KMS-11 (cell line): ENCODE data around the gene ZBED5.

ENCODE experiments used
- H2AFZ ChIP-seq: fragments of 200-600 bp; sonication (generic); 2 replicates; pipeline ENCODE4 v1.6.1; 2016; ENCODE audit warnings: antibody characterized with exemption, mixed run types, low read depth
- H3K27ac ChIP-seq: fragments of 200-600 bp; sonication (generic); 2 replicates; pipeline ENCODE4 v1.6.1; 2016; ENCODE audit warnings: mild to moderate bottlenecking, mixed run types
- H3K27me3 ChIP-seq: fragments of 200-600 bp; sonication (generic); 2 replicates; pipeline ENCODE4 v1.6.1; 2017; ENCODE audit warnings: mild to moderate bottlenecking, low read depth, mixed run types, moderate library complexity; ENCODE audit not compliant: insufficient read depth
- H3K36me3 ChIP-seq: fragments of 200-600 bp; sonication (generic); 2 replicates; pipeline ENCODE4 v1.6.1; 2017; ENCODE audit warnings: mild to moderate bottlenecking, mixed run types; ENCODE audit not compliant: insufficient read depth
- H3K4me1 ChIP-seq: fragments of 200-600 bp; sonication (generic); 2 replicates; pipeline ENCODE4 v1.6.1; 2016; ENCODE audit warnings: mild to moderate bottlenecking, low read depth, mixed run types; ENCODE audit not compliant: poor library complexity, severe bottlenecking
- H3K4me2 ChIP-seq: fragments of 200-600 bp; sonication (generic); 2 replicates; pipeline ENCODE4 v1.7.0; 2016; ENCODE audit warnings: mild to moderate bottlenecking, mixed run types
- H3K4me3 ChIP-seq: fragments of 200-600 bp; sonication (generic); IDR thresholded peaks from 2 replicates; pipeline ENCODE4 v1.6.1; 2017; ENCODE audit warnings: low read depth, low read length, mixed read lengths; ENCODE audit not compliant: insufficient read depth
- H3K79me2 ChIP-seq: fragments of 200-600 bp; sonication (generic); 2 replicates; pipeline ENCODE4 v1.6.1; 2016; ENCODE audit warnings: low read depth, mixed run types; ENCODE audit not compliant: insufficient read depth
- H3K9ac ChIP-seq: fragments of 200-600 bp; sonication (generic); 2 replicates; pipeline ENCODE4 v1.6.1; 2016; ENCODE audit warnings: mild to moderate bottlenecking, mixed run types
- H4K20me1 ChIP-seq: fragments of 200-600 bp; sonication (generic); 2 replicates; pipeline ENCODE4 v1.6.1; 2016; ENCODE audit warnings: mild to moderate bottlenecking, mixed run types; ENCODE audit not compliant: insufficient read depth
- TF ChIP-seq, protein P1 (sequence below): fragments of 200-600 bp; sonication (generic); conservative IDR thresholded peaks from 2 replicates; pipeline ENCODE4 v1.6.1; 2017; ENCODE audit warnings: low read depth, mild to moderate bottlenecking, antibody characterized with exemption, low read length, moderate library complexity, mixed read lengths

Gene ZBED5

DNA sequence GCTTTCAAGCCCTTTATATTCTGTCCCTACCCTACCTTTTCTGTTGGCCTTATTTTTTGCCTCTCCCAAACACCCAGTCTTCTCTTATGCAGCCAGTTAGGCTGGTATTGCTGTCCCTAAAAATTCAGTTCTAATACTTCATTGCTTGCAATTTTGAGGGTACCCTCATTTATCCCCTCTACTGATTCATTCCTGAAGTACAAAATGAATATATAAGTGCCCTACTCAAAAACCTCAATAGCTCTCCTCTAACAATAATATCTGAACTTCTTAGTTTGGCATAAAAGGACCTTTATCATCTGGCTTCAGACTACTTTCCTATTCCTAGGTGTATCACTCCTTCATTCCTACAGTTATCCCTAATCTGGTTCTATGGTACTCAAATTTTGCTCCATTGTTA, 43.9 kb downstream of the ZBED5 start:
- H3K4me1 ChIP-seq, result peaks cover 11% of the 10 kb centered on the region
- no peak overlapping the region for H3K4me3 ChIP-seq
- no peak overlapping the region for H3K4me2 ChIP-seq
- TF ChIP-seq, protein P1, sequence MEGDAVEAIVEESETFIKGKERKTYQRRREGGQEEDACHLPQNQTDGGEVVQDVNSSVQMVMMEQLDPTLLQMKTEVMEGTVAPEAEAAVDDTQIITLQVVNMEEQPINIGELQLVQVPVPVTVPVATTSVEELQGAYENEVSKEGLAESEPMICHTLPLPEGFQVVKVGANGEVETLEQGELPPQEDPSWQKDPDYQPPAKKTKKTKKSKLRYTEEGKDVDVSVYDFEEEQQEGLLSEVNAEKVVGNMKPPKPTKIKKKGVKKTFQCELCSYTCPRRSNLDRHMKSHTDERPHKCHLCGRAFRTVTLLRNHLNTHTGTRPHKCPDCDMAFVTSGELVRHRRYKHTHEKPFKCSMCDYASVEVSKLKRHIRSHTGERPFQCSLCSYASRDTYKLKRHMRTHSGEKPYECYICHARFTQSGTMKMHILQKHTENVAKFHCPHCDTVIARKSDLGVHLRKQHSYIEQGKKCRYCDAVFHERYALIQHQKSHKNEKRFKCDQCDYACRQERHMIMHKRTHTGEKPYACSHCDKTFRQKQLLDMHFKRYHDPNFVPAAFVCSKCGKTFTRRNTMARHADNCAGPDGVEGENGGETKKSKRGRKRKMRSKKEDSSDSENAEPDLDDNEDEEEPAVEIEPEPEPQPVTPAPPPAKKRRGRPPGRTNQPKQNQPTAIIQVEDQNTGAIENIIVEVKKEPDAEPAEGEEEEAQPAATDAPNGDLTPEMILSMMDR, result no peak
- no peak overlapping the region for H3K9ac ChIP-seq
- no peaks in the 10 kb centered on the region for H3K79me2 ChIP-seq
- no peak overlapping the region for H2AFZ ChIP-seq
- H3K36me3 ChIP-seq, result no peaks in the 10 kb centered on the region
- no peaks in the 10 kb centered on the region for H3K27me3 ChIP-seq
- no peak overlapping the region for H3K27ac ChIP-seq
- no peaks in the 10 kb centered on the region for H4K20me1 ChIP-seq

DNA sequence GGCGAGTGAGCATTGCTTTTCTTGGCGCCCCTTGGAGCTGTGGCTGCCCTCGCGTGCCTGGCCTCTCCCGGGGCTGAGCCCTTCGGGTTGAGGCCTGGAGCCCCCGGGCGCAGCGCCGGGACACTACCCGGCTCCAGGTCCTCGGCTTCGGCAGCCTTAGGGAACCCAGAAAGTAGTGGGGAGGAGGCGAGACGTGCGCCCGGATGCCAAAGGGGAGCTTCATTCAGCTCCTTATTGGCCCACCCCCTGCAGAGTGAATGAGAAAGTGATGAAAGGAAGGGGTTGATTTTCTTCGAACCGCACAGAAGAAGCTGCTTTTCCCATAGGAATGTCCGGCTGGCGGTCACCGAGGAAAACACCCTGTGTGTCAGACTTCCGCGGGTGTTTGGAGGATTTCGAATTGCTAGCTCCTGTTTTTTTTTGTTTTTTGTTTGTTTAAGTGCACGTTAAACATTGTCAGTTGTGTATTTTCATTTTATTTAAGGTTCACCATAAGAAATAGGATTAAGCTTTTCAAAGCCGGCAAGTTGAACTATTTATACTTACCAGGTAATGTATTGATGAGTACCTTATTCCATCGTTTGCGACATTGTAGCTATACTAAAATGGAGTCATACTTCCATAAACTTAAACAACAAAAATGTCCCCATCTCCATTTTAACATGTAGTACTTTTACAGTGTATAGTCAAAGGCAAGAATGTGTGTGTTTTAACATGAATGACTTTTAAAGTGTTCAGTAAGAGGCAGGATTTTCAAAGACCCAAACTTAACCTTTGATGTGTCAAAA, 48.3 kb downstream of the ZBED5 start:
- Histone ChIP-seq H3K27me3 (no peaks in the 10 kb centered on the region), H3K4me2 (peak overlapping the region; percentile 92), H2AFZ (peak overlapping the region; percentile 95), H3K4me3 (no peak overlapping the region), H3K9ac (peak overlapping the region; percentile 99), H3K4me1 (peaks cover 27% of the 10 kb centered on the region), H3K27ac (peak overlapping the region; percentile 97), H4K20me1 (peaks cover 3% of the 10 kb centered on the region; the same call in 1 of the 2 replicates), H3K36me3 (peaks cover 25% of the 10 kb centered on the region; the same call in 1 of the 2 replicates), H3K79me2 (peaks cover 37% of the 10 kb centered on the region)
- TF ChIP-seq, protein P1, result no peak

DNA sequence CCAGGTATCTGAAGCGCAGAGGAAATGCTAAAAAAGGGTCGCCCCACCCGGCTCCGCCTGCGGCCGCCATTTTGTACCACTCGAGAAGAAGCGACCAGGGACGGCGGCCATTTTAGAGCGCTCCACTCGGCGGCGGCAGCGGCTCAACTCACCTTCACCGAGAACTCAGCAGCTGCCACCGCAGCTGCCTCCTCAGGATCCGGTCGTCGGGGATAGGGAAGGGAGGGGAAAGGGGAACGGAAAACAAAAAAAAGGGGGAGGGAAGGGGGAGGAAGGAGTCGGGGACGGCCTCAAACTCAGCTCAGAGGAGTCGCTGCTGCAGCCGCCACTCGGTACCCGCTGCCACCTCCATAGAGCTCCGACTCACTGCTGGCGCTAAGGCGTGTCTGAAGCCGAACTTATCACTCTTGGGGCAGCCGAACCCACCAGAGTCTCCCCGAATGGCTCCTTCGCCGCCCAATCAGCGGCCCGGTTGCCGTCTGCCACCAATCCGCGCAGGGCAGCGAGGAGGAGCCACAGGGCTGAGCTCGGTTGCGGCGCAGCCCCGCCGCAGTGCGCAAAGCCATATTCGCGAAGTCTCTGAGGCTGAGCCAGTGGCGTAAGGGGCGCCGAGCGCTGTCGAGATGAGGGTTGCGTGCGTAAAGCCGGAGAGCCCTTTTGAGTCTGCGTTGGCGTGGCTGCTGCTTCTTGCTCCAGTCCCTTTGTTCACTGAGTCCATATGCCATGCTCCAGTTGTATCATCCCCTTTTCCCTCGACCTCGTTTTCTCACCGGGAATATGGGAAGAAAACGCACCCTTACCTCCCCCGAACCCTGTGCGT, 49.1 kb downstream of the ZBED5 start, which contains the start of gene EIF4G2:
EIF4G2 (minus strand) TSS at position 374 of the 820 bp plus-strand sequence.
- peak within 1 kb of the TSS; percentile 97 for H3K27ac ChIP-seq
- H3K4me2 ChIP-seq, result peak within 1 kb of the TSS; percentile 92
- peaks cover 3% of the 10 kb centered on the region; the same call in 1 of the 2 replicates for H4K20me1 ChIP-seq
- H3K36me3 ChIP-seq, result peaks cover 33% of the 10 kb centered on the region; the same call in 1 of the 2 replicates
- H3K27me3 ChIP-seq, result no peaks in the 10 kb centered on the region
- H3K79me2 ChIP-seq, result peaks cover 45% of the 10 kb centered on the region
- H3K4me1 ChIP-seq, result peaks cover 29% of the 10 kb centered on the region
- H3K4me3 ChIP-seq, result peak within 1 kb of the TSS; percentile 48
- peak within 1 kb of the TSS; percentile 99 for H3K9ac ChIP-seq
- peak within 1 kb of the TSS; percentile 95 for H2AFZ ChIP-seq
- TF ChIP-seq, protein P1, result no peak

DNA sequence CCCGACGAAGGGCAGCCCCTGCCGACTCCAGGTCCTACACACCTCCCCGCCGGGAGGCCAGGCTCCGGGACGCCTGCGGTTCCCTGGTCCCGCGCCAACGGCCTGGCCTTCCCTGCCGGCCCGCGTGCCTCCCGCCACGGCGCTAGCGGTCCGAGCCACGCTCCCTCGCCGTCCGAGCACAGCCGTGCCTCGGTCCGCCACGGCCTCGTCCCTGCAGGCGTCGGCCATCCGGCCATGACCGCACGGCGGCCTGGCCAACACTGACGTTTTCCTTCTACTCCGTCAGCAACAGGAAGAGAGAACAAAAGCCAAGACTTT, 49.7 kb downstream of the ZBED5 start:
- H3K9ac ChIP-seq, result peak overlapping the region; percentile 99
- H2AFZ ChIP-seq, result peak overlapping the region; percentile 41
- TF ChIP-seq, protein P1, result no peak
- H3K4me3 ChIP-seq, result peak overlapping the region; percentile 48
- H3K4me1 ChIP-seq, result peaks cover 32% of the 10 kb centered on the region
- peaks cover 38% of the 10 kb centered on the region for H3K36me3 ChIP-seq
- no peaks in the 10 kb centered on the region for H3K27me3 ChIP-seq
- H3K79me2 ChIP-seq, result peaks cover 48% of the 10 kb centered on the region
- H3K27ac ChIP-seq, result peak overlapping the region; percentile 97
- H3K4me2 ChIP-seq, result no peak overlapping the region; the same call in 1 of the 2 replicates
- peaks cover 3% of the 10 kb centered on the region; the same call in 1 of the 2 replicates for H4K20me1 ChIP-seq
